ENCODE results near the gene CCBE1. TPM values are rescaled to one million over a fixed set of nuclear protein-coding genes. Genes with fewer than 3 reads are reported as not detected.
A peak's percentile ranks its signal among the peaks of the same experiment; 100 is the strongest.

Gene CCBE1
- total RNA-seq, 1 experiment from 2014 or later: 28.9 TPM

- H3K36me3 Mint-ChIP-seq (ENCODE audit: insufficient read depth, unreplicated experiment): no peaks in the 10 kb centered on the region
- ChIA-PET CTCF (no interaction called here), POLR2A (no interaction called here)
- no peak for DNase-seq (ENCODE audit: unreplicated experiment)
- no peaks in the 10 kb centered on the region for H3K4me1 Mint-ChIP-seq (ENCODE audit: insufficient read depth, unreplicated experiment)
- H3K4me3 Mint-ChIP-seq (ENCODE audit: unreplicated experiment): no peak overlapping the region
- no peak overlapping the region for H3K27ac Mint-ChIP-seq (ENCODE audit: low read depth, unreplicated experiment)
- no peaks in the 10 kb centered on the region for H3K9me3 Mint-ChIP-seq (ENCODE audit: unreplicated experiment)
- no TSS peak for BruUV-seq (replicated peaks)
- intact Hi-C loops (cut with micrococcal nuclease): no loop called here
- TF ChIP-seq CTCF (IDR thresholded peaks at IDR 0.05; ENCODE audit: unreplicated experiment): no peak
- H3K27me3 Mint-ChIP-seq (ENCODE audit: insufficient read depth, unreplicated experiment): no peaks in the 10 kb centered on the region
Measured at GRCh38 chr18:59451073-59451472, 246.2 kb downstream of the CCBE1 start.

GRCh38 chr18:59448546-59448945, 248.7 kb downstream of the CCBE1 start:
- H3K27me3 Mint-ChIP-seq (ENCODE audit: insufficient read depth, unreplicated experiment): no peaks in the 10 kb centered on the region
- intact Hi-C loops (cut with micrococcal nuclease): no loop called here
- POLR2A ChIA-PET: interaction anchor here (0.5 kb wide), 1 partner anchor 44 kb away, joined by 3 read pairs; no protein-coding TSS in a partner anchor
- no peak for TF ChIP-seq CTCF (IDR thresholded peaks at IDR 0.05; ENCODE audit: unreplicated experiment)
- no peaks in the 10 kb centered on the region for H3K9me3 Mint-ChIP-seq (ENCODE audit: unreplicated experiment)
- DNase-seq (ENCODE audit: unreplicated experiment): no peak
- H3K4me1 Mint-ChIP-seq (ENCODE audit: insufficient read depth, unreplicated experiment): no peaks in the 10 kb centered on the region
- H3K27ac Mint-ChIP-seq (ENCODE audit: low read depth, unreplicated experiment): no peak overlapping the region
- no peaks in the 10 kb centered on the region for H3K36me3 Mint-ChIP-seq (ENCODE audit: insufficient read depth, unreplicated experiment)
- BruUV-seq (replicated peaks): no TSS peak
- no peak overlapping the region for H3K4me3 Mint-ChIP-seq (ENCODE audit: unreplicated experiment)
- CTCF ChIA-PET: interaction anchor here (0.6 to 3.4 kb wide), 5 partner anchors 10 to 836 kb away, joined by 3 to 26 read pairs (median 6); partner anchors contain the start of gene CCBE1

- H3K4me3 Mint-ChIP-seq (ENCODE audit: unreplicated experiment): no peak overlapping the region
- no peaks in the 10 kb centered on the region for H3K27me3 Mint-ChIP-seq (ENCODE audit: insufficient read depth, unreplicated experiment)
- no peaks in the 10 kb centered on the region for H3K4me1 Mint-ChIP-seq (ENCODE audit: insufficient read depth, unreplicated experiment)
- ChIA-PET CTCF (interaction anchor here (0.7 to 2.6 kb wide), 3 partner anchors 9 to 377 kb away, joined by 3 to 12 read pairs (median 6); no protein-coding TSS in a partner anchor), POLR2A (interaction anchor here (0.7 to 1.4 kb wide), 2 partner anchors 13 to 840 kb away, joined by 3 read pairs; no protein-coding TSS in a partner anchor)
- DNase-seq (ENCODE audit: unreplicated experiment): peak; percentile 39
- intact Hi-C loops (cut with micrococcal nuclease): no loop called here
- no peak for TF ChIP-seq CTCF (IDR thresholded peaks at IDR 0.05; ENCODE audit: unreplicated experiment)
- no peaks in the 10 kb centered on the region for H3K36me3 Mint-ChIP-seq (ENCODE audit: insufficient read depth, unreplicated experiment)
- BruUV-seq (replicated peaks): no TSS peak
- no peaks in the 10 kb centered on the region for H3K9me3 Mint-ChIP-seq (ENCODE audit: unreplicated experiment)
- no peak overlapping the region for H3K27ac Mint-ChIP-seq (ENCODE audit: low read depth, unreplicated experiment)
Measured at GRCh38 chr18:59446012-59446411, 251.2 kb downstream of the CCBE1 start.

- BruUV-seq (replicated peaks): no TSS peak
- ChIA-PET CTCF (interaction anchor here (1.0 to 1.6 kb wide), 3 partner anchors 35 to 385 kb away, joined by 3 to 6 read pairs (median 4); no protein-coding TSS in a partner anchor), POLR2A (no interaction called here)
- H3K4me1 Mint-ChIP-seq (ENCODE audit: insufficient read depth, unreplicated experiment): peaks cover 5% of the 10 kb centered on the region
- H3K27ac Mint-ChIP-seq (ENCODE audit: low read depth, unreplicated experiment): no peak overlapping the region
- no peaks in the 10 kb centered on the region for H3K27me3 Mint-ChIP-seq (ENCODE audit: insufficient read depth, unreplicated experiment)
- TF ChIP-seq CTCF (IDR thresholded peaks at IDR 0.05; ENCODE audit: unreplicated experiment): no peak
- H3K9me3 Mint-ChIP-seq (ENCODE audit: unreplicated experiment): no peaks in the 10 kb centered on the region
- peaks cover 23% of the 10 kb centered on the region for H3K36me3 Mint-ChIP-seq (ENCODE audit: insufficient read depth, unreplicated experiment)
- DNase-seq (ENCODE audit: unreplicated experiment): no peak
- intact Hi-C loops (cut with micrococcal nuclease): no loop called here
- H3K4me3 Mint-ChIP-seq (ENCODE audit: unreplicated experiment): no peak overlapping the region
Measured at GRCh38 chr18:59437851-59438569, 259.2 kb downstream of the CCBE1 start.
